Muscle layer of colon (tissue), 2 donors: Measurements from ENCODE around the gene ISLR2.
A peak's percentile ranks its signal among the peaks of the same experiment; 100 is the strongest.

Source experiments
- H3K27ac ChIP-seq: one replicate; pipeline ENCODE4 v1.7.0; 2013; ENCODE audit warnings: low read depth, mild to moderate bottlenecking, low read length, moderate library complexity
- H3K27me3 ChIP-seq, 2 donors: one replicate each; pipeline ENCODE4 v1.7.0; 2013; ENCODE audit warnings: low read length in 2 of 2, mild to moderate bottlenecking in 2 of 2; ENCODE audit not compliant: insufficient read depth in 2 of 2, control insufficient read depth in 1 of 2
- H3K36me3 ChIP-seq: one replicate; pipeline ENCODE4 v1.7.0; 2013; ENCODE audit warnings: mild to moderate bottlenecking, low read length; ENCODE audit not compliant: insufficient read depth
- H3K4me1 ChIP-seq: one replicate; pipeline ENCODE4 v1.7.0; 2013; ENCODE audit warnings: mild to moderate bottlenecking, low read length; ENCODE audit not compliant: insufficient read depth
- H3K4me3 ChIP-seq, 2 donors: one replicate each; pipeline ENCODE4 v1.7.0; 2013; ENCODE audit warnings: low read length in 2 of 2, low read depth in 1 of 2, mild to moderate bottlenecking in 1 of 2, moderate library complexity in 1 of 2
- H3K9ac ChIP-seq: one replicate; pipeline ENCODE4 v1.7.0; 2013; ENCODE audit warnings: low read length
- H3K9me3 ChIP-seq: one replicate; pipeline ENCODE4 v1.7.0; 2013; ENCODE audit warnings: mild to moderate bottlenecking, low read length
- donor health status: abdominal sarcoma.
- donor health status: Adenocarcinoma of cecum.

ISLR2 gene

GRCh38 chr15:74121039-74121438, 9.3 kb upstream of the ISLR2 start:
- H3K4me1 ChIP-seq = no peaks in the 10 kb centered on the region

GRCh38 chr15:74121858-74122257, 8.5 kb upstream of the ISLR2 start:
- no peaks in the 10 kb centered on the region for H3K4me1 ChIP-seq
- H3K9ac ChIP-seq = no peak overlapping the region
- H3K27me3 ChIP-seq = peaks cover 0 to 25% of the 10 kb centered on the region in 2 donors
- no peaks in the 10 kb centered on the region for H3K9me3 ChIP-seq
- no peak overlapping the region for H3K27ac ChIP-seq
- no peak overlapping the region for H3K4me3 ChIP-seq
- H3K36me3 ChIP-seq = no peaks in the 10 kb centered on the region

More at GRCh38 chr15:74121039-74121438, 9.3 kb upstream of the ISLR2 start:
- H3K9ac ChIP-seq = no peak overlapping the region
- H3K9me3 ChIP-seq = no peaks in the 10 kb centered on the region
- no peaks in the 10 kb centered on the region for H3K36me3 ChIP-seq
- no peak overlapping the region for H3K4me3 ChIP-seq
- H3K27me3 ChIP-seq = peaks cover 0 to 25% of the 10 kb centered on the region in 2 donors
- H3K27ac ChIP-seq = no peak overlapping the region

GRCh38 chr15:74122403-74123130, 7.8 kb upstream of the ISLR2 start:
- no peaks in the 10 kb centered on the region for H3K9me3 ChIP-seq
- H3K27me3 ChIP-seq = peaks cover 0 to 31% of the 10 kb centered on the region in 2 donors
- no peaks in the 10 kb centered on the region for H3K4me1 ChIP-seq
- H3K27ac ChIP-seq = no peak overlapping the region
- no peaks in the 10 kb centered on the region for H3K36me3 ChIP-seq
- H3K9ac ChIP-seq = no peak overlapping the region
- H3K4me3 ChIP-seq = no peak overlapping the region

GRCh38 chr15:74123131-74123429, 7.3 kb upstream of the ISLR2 start:
- Histone ChIP-seq H3K4me1 (no peaks in the 10 kb centered on the region), H3K27me3 (peaks cover 2 to 36% of the 10 kb centered on the region in 2 donors), H3K27ac (no peak overlapping the region), H3K9me3 (no peaks in the 10 kb centered on the region), H3K4me3 (no peak overlapping the region), H3K36me3 (no peaks in the 10 kb centered on the region), H3K9ac (no peak overlapping the region)

GRCh38 chr15:74123658-74124057, 6.7 kb upstream of the ISLR2 start:
- H3K9ac ChIP-seq = no peak overlapping the region
- H3K9me3 ChIP-seq = no peaks in the 10 kb centered on the region
- no peaks in the 10 kb centered on the region for H3K4me1 ChIP-seq
- H3K27ac ChIP-seq = no peak overlapping the region
- H3K36me3 ChIP-seq = no peaks in the 10 kb centered on the region
- peaks cover 7 to 42% of the 10 kb centered on the region in 2 donors for H3K27me3 ChIP-seq
- no peak overlapping the region for H3K4me3 ChIP-seq

GRCh38 chr15:74124196-74124595, 6.2 kb upstream of the ISLR2 start:
- Histone ChIP-seq H3K9me3 (no peaks in the 10 kb centered on the region), H3K9ac (no peak overlapping the region), H3K4me1 (peaks cover 5% of the 10 kb centered on the region), H3K27ac (no peak overlapping the region), H3K4me3 (no peak overlapping the region), H3K27me3 (peaks cover 13 to 47% of the 10 kb centered on the region in 2 donors), H3K36me3 (no peaks in the 10 kb centered on the region)

GRCh38 chr15:74124759-74125158, 5.6 kb upstream of the ISLR2 start:
- no peak overlapping the region for H3K27ac ChIP-seq
- H3K36me3 ChIP-seq = no peaks in the 10 kb centered on the region
- H3K27me3 ChIP-seq = peaks cover 18 to 53% of the 10 kb centered on the region in 2 donors
- H3K4me1 ChIP-seq = peaks cover 10% of the 10 kb centered on the region
- H3K9me3 ChIP-seq = no peaks in the 10 kb centered on the region
- H3K9ac ChIP-seq = no peak overlapping the region
- no peak overlapping the region for H3K4me3 ChIP-seq

- Histone ChIP-seq H3K9me3 (no peaks in the 10 kb centered on the region), H3K36me3 (no peaks in the 10 kb centered on the region), H3K4me1 (peaks cover 11% of the 10 kb centered on the region), H3K27me3 (peaks cover 36 to 62% of the 10 kb centered on the region in 2 donors), H3K27ac (no peak overlapping the region), H3K9ac (no peak overlapping the region), H3K4me3 (peak overlapping the region; percentile 32 to 56)
These were observed 3.0 kb upstream of the ISLR2 start for GRCh38 chr15:74127255-74127953.

- Histone ChIP-seq H3K27ac (no peak overlapping the region), H3K4me1 (peaks cover 11% of the 10 kb centered on the region), H3K36me3 (no peaks in the 10 kb centered on the region), H3K9me3 (no peaks in the 10 kb centered on the region), H3K27me3 (peaks cover 36 to 69% of the 10 kb centered on the region in 2 donors), H3K4me3 (peak overlapping the region; percentile 32 to 56), H3K9ac (no peak overlapping the region)
These were observed 2.2 kb upstream of the ISLR2 start for GRCh38 chr15:74127954-74128784.

GRCh38 chr15:74128785-74129585, 1.4 kb upstream of the ISLR2 start:
- Histone ChIP-seq H3K36me3 (no peaks in the 10 kb centered on the region), H3K27me3 (peaks cover 36 to 78% of the 10 kb centered on the region in 2 donors), H3K4me1 (peaks cover 11% of the 10 kb centered on the region), H3K4me3 (peak overlapping the region in 1 of 2 donors; percentile 56), H3K27ac (no peak overlapping the region), H3K9me3 (no peaks in the 10 kb centered on the region), H3K9ac (no peak overlapping the region)
